ENCODE measurements around the gene FARS2. TPM values are rescaled to one million over a fixed set of nuclear protein-coding genes. Genes with fewer than 3 reads are reported as not detected.

The FARS2 gene
- total RNA-seq, 1 donor from 2014 or later, result 18.3 TPM

DNA sequence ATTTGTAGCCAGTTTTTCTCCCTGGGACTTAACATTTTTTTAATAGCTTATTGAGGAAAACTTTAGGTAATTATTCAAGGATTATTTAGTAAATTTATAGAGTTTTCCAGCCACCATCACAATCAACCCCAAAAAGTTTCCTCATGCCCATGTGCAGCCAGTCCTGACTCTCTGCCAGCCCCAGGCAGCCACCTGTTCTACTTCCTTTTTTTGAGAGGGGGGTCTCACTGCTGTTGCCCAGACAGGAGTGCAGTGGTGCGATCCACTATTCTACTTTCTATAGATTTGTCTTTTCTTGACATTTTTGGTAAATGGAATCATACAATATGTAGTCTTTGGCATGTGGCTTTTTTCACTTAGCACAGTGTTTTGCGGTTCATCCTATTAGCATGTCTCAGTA lies 200.1 kb downstream of the FARS2 start:
- no peak overlapping the region for H3K27ac ChIP-seq
- no peaks in the 10 kb centered on the region for H3K36me3 ChIP-seq
- no peaks in the 10 kb centered on the region for H3K9me3 ChIP-seq
- DNase-seq (no peak), ATAC-seq (no peak)
- H3K27me3 ChIP-seq, result no peaks in the 10 kb centered on the region
- intact Hi-C loops (cut with DNase I), result no loop called here
- H3K4me3 ChIP-seq, result no peak overlapping the region
- TF ChIP-seq, protein P1, sequence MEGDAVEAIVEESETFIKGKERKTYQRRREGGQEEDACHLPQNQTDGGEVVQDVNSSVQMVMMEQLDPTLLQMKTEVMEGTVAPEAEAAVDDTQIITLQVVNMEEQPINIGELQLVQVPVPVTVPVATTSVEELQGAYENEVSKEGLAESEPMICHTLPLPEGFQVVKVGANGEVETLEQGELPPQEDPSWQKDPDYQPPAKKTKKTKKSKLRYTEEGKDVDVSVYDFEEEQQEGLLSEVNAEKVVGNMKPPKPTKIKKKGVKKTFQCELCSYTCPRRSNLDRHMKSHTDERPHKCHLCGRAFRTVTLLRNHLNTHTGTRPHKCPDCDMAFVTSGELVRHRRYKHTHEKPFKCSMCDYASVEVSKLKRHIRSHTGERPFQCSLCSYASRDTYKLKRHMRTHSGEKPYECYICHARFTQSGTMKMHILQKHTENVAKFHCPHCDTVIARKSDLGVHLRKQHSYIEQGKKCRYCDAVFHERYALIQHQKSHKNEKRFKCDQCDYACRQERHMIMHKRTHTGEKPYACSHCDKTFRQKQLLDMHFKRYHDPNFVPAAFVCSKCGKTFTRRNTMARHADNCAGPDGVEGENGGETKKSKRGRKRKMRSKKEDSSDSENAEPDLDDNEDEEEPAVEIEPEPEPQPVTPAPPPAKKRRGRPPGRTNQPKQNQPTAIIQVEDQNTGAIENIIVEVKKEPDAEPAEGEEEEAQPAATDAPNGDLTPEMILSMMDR (IDR thresholded peaks at IDR 0.05), result no peak
- H3K4me1 ChIP-seq, result peaks cover 5% of the 10 kb centered on the region

DNA sequence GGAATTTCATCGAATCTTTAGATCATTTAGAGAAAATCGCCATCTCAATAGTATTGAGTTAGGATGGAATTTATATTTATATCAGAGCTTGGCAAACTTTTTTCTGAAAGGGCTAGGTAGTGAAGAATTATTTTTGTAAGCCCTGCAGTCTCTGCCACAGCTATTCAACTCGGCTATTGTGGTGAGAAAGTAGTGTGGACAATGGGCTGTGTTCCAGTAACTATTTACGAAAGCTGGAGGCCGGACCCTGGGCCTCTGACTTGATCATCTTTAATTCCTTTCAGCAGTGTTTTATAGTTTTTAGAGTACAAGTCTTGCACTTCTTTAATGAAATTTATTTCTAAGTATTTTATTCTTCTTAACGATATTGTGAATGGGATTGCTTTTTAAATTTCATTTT lies 201.5 kb downstream of the FARS2 start:
- no peak overlapping the region for H3K4me3 ChIP-seq
- TF ChIP-seq, protein P1 (IDR thresholded peaks at IDR 0.05), result no peak
- no peaks in the 10 kb centered on the region for H3K36me3 ChIP-seq
- no peak for ATAC-seq
- no peaks in the 10 kb centered on the region for H3K27me3 ChIP-seq
- DNase-seq, result no peak
- intact Hi-C loops (cut with DNase I), result no loop called here
- no peaks in the 10 kb centered on the region for H3K4me1 ChIP-seq
- H3K27ac ChIP-seq, result no peak overlapping the region
- no peaks in the 10 kb centered on the region for H3K9me3 ChIP-seq

DNA sequence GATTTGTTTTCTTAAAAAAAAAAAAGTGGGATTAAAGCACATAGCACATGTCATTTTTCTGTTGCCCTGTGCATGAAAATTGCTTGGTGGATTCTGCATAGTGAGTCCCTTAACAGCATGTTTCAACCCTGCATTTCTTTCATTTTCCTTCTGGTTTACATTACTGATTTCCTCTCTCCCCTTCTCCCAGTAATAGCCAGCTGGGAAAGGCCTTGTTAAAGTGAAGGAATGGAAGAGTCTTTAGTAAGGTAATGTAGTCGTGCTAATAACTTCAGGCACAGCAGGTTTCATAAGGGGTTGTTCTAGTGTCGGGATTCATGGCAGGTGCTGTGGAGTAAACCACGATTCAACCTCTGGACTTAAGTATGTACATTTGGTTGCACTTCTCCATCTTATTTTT lies 202.4 kb downstream of the FARS2 start:
- no peaks in the 10 kb centered on the region for H3K4me1 ChIP-seq
- no peaks in the 10 kb centered on the region for H3K36me3 ChIP-seq
- H3K27me3 ChIP-seq, result no peaks in the 10 kb centered on the region
- no peak overlapping the region for H3K27ac ChIP-seq
- no peak overlapping the region for H3K4me3 ChIP-seq
- intact Hi-C loops (cut with DNase I), result no loop called here
- DNase-seq (no peak), ATAC-seq (no peak)
- no peaks in the 10 kb centered on the region for H3K9me3 ChIP-seq
- TF ChIP-seq, protein P1 (IDR thresholded peaks at IDR 0.05), result no peak

DNA sequence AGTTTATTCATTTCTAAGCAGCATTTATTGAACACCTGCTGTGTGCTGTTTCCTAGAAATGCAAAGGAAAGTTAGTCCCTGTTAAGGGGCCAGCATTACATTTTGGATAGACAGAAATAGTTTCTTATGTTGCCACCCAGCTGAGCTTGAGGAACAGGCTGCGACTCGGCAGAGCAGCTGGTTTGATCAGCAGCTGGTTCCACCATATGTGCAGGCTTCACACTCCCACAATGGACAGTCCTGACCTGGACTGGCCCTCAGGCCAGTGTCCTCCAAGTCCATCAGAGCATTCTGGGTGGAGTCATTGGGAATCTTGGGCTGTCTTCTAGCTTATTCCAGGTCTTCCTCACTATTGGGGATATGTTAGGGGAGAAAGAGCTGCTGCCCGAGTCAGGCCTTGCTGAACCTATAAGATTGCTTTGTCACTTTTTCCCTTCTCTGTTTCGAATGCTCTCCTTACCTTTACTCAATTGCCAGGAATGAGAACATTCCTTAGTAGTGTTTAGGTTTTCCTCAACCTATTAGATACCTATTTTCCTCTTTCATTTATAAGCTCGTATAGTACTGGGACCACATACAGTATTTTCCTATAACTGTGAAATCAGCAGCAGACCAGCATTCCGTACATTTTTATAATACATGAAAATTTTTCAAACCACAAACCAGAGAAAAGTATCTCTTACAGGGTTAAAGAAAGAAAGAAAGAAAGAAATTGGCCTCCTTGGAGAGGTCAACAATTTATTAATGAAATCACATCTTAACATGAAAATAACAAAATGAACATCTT lies 203.0 kb downstream of the FARS2 start:
- Histone ChIP-seq H3K4me1 (no peaks in the 10 kb centered on the region), H3K27ac (no peak overlapping the region), H3K36me3 (no peaks in the 10 kb centered on the region), H3K9me3 (no peaks in the 10 kb centered on the region), H3K27me3 (no peaks in the 10 kb centered on the region), H3K4me3 (no peak overlapping the region)
- intact Hi-C loops (cut with DNase I), result no loop called here
- TF ChIP-seq, protein P1 (IDR thresholded peaks at IDR 0.05), result no peak
- no peak for ATAC-seq
- no peak for DNase-seq

DNA sequence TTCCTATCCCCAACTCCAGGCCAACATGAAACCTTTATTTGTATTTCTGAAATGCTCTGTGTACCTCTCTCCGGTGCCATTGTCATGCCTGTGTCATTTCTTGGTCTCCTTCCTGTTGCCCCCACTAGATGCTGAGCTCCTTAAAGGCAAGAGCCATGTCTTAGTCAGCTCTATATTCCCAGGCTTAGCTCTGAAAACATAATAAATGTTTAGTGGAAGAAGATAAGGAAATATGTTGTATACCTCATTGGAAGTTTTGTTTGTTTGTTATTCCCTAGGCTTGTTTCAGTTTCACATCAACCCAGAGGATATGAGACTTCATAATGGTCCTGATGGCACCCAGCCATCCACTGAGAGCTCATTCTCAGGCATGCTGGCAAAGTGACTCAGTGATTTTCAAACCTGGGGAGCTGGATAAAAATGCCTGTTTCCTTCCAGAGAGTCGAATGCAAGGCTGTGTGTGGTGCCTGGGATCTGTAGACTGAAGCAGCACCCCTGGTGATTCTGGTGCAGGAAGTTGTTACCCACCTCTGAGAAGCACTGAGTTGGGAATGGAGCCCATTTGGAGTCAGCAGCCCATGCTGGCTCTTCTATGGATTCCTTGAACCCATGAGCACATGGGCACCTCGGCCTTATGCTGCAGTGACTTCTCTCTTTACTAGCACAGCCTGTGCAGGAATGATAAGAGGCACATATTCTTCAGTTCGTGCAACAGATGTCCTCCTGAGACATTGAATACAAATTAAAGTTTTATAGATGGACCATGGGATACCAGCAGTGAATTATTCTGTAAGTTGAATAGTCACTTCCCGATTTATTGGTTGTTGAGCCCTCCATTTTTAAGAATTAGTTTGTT lies 205.2 kb downstream of the FARS2 start:
- Histone ChIP-seq H3K4me3 (no peak overlapping the region), H3K9me3 (no peaks in the 10 kb centered on the region), H3K4me1 (peaks cover 8% of the 10 kb centered on the region), H3K36me3 (no peaks in the 10 kb centered on the region), H3K27me3 (no peaks in the 10 kb centered on the region), H3K27ac (no peak overlapping the region)
- DNase-seq (no peak), ATAC-seq (no peak)
- TF ChIP-seq, protein P1 (IDR thresholded peaks at IDR 0.05), result no peak
- intact Hi-C loops (cut with DNase I), result no loop called here

Measured in upper lobe of right lung (tissue), 1 donor.